Tibial artery (tissue), 4 donors: ENCODE results near the gene NSUN4.
"Not testable (repeated sequence)": the region's sequence is repeated elsewhere in the genome, so short reads cannot be mapped to it uniquely, and the experiment has no call there.

Experiments used
- DNase-seq, 2 donors: peaks; one replicate each; pipeline ENCODE4 v3.0.0-alpha.2; 2019
- H3K27ac ChIP-seq, 2 donors: fragments of 200-600 bp; sonication (generic) in 1 of 2; 1 replicate in 1 of 2; 2 replicates in 1 of 2; pipeline ENCODE4 v1.5.1; 2018 to 2019; ENCODE audit warnings: mild to moderate bottlenecking in 1 of 2
- H3K27me3 ChIP-seq, 2 donors: fragments of 200-600 bp; sonication (generic) in 1 of 2; one replicate each; pipeline versions ENCODE4 v1.5.1 to v1.6.0; 2016 to 2019
- H3K36me3 ChIP-seq, 3 donors: fragments of 200-600 bp; sonication (generic) in 2 of 3; one replicate each; pipeline ENCODE4 v1.5.1; 2016 to 2019; ENCODE audit warnings: mild to moderate bottlenecking in 2 of 3
- H3K4me1 ChIP-seq, 4 donors: fragments of 200-600 bp; sonication (generic) in 2 of 4; 1 replicate in 3 of 4; 2 replicates in 1 of 4; pipeline ENCODE4 v1.5.1; 2016 to 2019
- H3K4me3 ChIP-seq, 2 donors: fragments of 200-600 bp; sonication (generic) in 1 of 2; 1 replicate in 1 of 2; 2 replicates in 1 of 2; pipeline ENCODE4 v1.5.1; 2018 to 2019; ENCODE audit warnings: mild to moderate bottlenecking in 2 of 2
- H3K9me3 ChIP-seq, 3 donors: fragments of 200-600 bp; sonication (generic) in 1 of 3; one replicate each; pipeline ENCODE4 v1.5.1; 2016 to 2019
- intact Hi-C: fragments of 100-400 bp; cut with DNase I; formaldehyde crosslinking; loops from one replicate; pipeline ENCODE4 v1.15.0; 2023; ENCODE audit warnings: low total_unique reads
- TF ChIP-seq, protein P1 (sequence below), 2 experiments: fragments of 200-600 bp in 1 of 2; fragments of 450-650 bp in 1 of 2; IDR thresholded peaks; one replicate each; pipeline ENCODE4 v1.5.1; 2017 to 2019; ENCODE audit warnings: antibody characterized with exemption in 2 of 2, mild to moderate bottlenecking in 1 of 2, moderate library complexity in 1 of 2

The NSUN4 gene

DNA sequence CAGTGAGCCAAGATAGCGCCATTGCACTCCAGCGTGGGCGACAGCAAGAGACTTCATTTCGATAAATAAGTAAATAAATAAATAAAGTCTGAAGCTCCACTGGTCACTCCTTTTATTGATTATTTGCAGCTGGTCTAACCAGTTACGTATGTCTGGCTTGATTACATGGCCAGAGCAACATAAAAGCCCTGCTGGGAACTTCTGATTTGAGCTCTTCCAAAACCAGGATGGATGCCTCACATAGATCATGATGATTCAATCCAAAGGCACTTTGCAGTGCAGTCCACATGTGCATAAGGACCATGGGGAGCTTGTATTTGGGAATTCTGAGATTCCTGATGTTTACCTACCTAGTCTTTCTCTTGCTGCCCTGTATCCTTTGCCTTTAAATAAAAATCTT is 24.0 kb downstream of the NSUN4 start:
- intact Hi-C loops, result no loop called here
- H3K27ac ChIP-seq, result no peak overlapping the region
- H3K36me3 ChIP-seq, result peaks cover 63 to 91% (median 82%) of the 10 kb centered on the region in 3 donors
- no peaks in the 10 kb centered on the region for H3K4me1 ChIP-seq
- H3K4me3 ChIP-seq, result no peak overlapping the region
- TF ChIP-seq, protein P1, sequence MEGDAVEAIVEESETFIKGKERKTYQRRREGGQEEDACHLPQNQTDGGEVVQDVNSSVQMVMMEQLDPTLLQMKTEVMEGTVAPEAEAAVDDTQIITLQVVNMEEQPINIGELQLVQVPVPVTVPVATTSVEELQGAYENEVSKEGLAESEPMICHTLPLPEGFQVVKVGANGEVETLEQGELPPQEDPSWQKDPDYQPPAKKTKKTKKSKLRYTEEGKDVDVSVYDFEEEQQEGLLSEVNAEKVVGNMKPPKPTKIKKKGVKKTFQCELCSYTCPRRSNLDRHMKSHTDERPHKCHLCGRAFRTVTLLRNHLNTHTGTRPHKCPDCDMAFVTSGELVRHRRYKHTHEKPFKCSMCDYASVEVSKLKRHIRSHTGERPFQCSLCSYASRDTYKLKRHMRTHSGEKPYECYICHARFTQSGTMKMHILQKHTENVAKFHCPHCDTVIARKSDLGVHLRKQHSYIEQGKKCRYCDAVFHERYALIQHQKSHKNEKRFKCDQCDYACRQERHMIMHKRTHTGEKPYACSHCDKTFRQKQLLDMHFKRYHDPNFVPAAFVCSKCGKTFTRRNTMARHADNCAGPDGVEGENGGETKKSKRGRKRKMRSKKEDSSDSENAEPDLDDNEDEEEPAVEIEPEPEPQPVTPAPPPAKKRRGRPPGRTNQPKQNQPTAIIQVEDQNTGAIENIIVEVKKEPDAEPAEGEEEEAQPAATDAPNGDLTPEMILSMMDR (IDR thresholded peaks at IDR 0.05), result no peak
- no peaks in the 10 kb centered on the region for H3K27me3 ChIP-seq
- no peak for DNase-seq
- no peaks in the 10 kb centered on the region for H3K9me3 ChIP-seq

DNA sequence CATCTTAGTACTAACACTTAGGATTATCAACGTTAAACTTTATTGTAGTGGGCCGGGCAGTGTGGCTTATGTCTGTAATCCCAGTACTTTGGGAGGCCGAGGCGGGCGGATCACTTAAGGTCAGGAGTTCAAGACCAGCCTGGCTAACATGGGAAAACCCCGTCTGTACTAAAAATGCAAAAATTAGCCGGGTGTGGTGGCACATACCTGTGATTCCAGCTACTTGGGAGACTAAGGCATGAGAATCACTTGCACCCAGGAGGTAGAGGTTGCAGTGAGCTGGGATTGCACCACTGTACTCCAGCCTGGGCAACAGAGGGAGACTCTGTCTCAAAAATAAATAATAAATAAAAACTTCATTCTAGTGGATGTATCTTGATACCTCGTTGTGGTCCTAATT is 25.2 kb downstream of the NSUN4 start:
- H3K27me3 ChIP-seq, H3K27ac ChIP-seq, H3K9me3 ChIP-seq, intact Hi-C loops, DNase-seq, H3K4me3 ChIP-seq, H3K4me1 ChIP-seq: not testable (repeated sequence)
- H3K36me3 ChIP-seq, result peaks cover 55 to 84% (median 74%) of the 10 kb centered on the region in 3 donors

DNA sequence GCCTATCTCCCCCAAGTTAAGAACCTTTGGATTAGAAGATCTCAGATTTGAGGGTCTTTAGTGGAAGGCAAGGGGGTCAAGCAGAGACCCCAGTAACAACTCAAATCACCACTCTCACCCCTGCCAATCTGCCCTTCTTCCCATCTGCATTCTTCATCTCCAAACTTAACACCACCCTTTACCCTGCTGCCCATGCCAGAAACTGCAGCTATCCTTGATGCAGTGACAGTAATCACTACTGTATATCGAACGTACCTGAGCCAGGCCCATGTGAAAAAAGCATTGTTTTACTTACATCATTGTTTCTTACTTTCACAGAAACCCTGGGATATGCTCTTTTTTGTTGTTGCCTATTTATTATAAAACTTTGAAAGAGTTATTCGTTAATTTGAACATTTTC is 26.5 kb downstream of the NSUN4 start:
- TF ChIP-seq, protein P1 (IDR thresholded peaks at IDR 0.05), result no peak
- Histone ChIP-seq H3K27ac (no peak overlapping the region), H3K4me1 (no peaks in the 10 kb centered on the region), H3K4me3 (no peak overlapping the region), H3K27me3 (no peaks in the 10 kb centered on the region), H3K9me3 (no peaks in the 10 kb centered on the region), H3K36me3 (peaks cover 42 to 72% (median 61%) of the 10 kb centered on the region in 3 donors)
- no peak for DNase-seq
- intact Hi-C loops, result no loop called here

DNA sequence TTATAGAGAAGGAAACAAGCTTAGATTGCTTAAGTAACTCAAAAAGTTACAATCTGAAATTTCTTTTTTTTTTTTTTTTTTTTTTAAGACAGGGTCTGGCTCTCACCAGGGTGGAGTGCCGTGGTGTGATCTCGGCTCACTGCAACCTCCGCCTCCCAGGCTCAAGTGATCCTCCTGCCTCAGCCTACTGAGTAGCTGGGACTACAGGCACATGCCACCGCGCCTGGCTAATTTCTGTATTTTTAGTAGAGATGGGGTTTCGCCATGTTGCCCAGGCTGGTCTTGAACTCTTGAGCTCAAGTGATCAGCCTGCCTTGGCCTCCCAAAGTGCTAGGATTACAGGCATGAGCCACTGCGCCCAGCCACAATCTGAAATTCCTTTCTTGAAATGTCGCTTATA is 27.1 kb downstream of the NSUN4 start:
- H3K4me1 ChIP-seq, H3K4me3 ChIP-seq, H3K27me3 ChIP-seq, intact Hi-C loops, H3K9me3 ChIP-seq, H3K27ac ChIP-seq, DNase-seq: not testable (repeated sequence)
- peaks cover 36 to 69% (median 57%) of the 10 kb centered on the region in 3 donors for H3K36me3 ChIP-seq

DNA sequence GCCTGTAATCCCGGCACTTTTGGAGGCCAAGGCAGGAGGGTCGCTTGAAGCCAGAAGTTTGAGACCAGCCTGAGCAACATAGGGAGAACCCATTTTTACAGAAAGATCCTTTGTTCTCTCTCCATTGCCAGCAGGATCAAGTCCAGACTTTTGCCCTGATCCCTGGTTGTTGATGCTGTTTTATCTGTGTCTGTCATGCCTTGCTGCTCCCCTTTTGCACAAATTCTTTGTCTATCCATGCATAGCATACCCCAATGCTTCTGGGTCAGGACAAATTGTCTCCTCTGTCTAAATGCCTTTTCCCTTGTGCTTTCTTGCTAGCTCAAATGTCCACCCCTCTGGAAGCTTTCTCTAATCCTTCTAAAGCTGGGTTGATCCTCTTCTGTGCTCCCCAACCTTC is 28.2 kb downstream of the NSUN4 start:
- Histone ChIP-seq H3K9me3 (no peaks in the 10 kb centered on the region), H3K36me3 (peaks cover 27 to 68% (median 48%) of the 10 kb centered on the region in 3 donors), H3K27me3 (no peaks in the 10 kb centered on the region), H3K27ac (no peak overlapping the region), H3K4me1 (no peaks in the 10 kb centered on the region), H3K4me3 (no peak overlapping the region)
- intact Hi-C loops, result no loop called here
- DNase-seq, result no peak
- TF ChIP-seq, protein P1 (IDR thresholded peaks at IDR 0.05), result no peak

DNA sequence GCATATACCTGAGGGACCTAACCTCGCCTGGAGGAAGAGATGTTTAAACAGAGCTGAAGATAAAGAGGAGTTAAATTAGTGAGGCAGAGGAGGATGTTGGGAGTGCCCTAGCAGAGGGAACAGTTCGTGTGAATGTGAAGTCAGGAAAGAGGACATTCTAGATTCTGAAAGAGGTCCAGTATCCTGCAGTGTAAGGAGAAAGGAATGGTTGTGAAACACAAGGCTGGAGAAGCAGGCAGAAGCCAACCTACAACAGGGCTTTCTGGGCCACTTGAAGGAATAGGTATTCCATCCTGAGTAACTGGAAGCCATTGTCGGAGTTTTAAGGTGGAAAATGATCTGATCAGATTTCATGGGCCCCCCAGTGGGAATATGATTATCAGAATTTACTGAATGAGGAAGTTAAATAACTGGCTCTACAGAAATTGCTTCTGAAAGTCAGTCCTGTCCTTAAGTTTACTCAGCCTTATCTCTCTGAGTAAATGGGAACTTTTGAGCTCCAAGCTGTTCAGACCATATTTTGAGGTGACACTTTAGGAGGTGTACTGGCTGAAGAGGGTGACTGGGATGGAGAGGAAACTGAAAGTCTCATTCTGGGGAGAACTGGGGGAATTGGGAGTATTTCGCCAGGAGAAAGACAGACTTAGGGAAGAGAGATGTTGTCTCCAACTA is 29.1 kb downstream of the NSUN4 start:
- DNase-seq, result no peak
- intact Hi-C loops, result no loop called here
- Histone ChIP-seq H3K27me3 (no peaks in the 10 kb centered on the region), H3K4me3 (no peak overlapping the region), H3K27ac (no peak overlapping the region), H3K36me3 (peaks cover 21 to 59% (median 39%) of the 10 kb centered on the region in 3 donors), H3K4me1 (no peaks in the 10 kb centered on the region), H3K9me3 (no peaks in the 10 kb centered on the region)
- TF ChIP-seq, protein P1 (IDR thresholded peaks at IDR 0.05), result no peak

DNA sequence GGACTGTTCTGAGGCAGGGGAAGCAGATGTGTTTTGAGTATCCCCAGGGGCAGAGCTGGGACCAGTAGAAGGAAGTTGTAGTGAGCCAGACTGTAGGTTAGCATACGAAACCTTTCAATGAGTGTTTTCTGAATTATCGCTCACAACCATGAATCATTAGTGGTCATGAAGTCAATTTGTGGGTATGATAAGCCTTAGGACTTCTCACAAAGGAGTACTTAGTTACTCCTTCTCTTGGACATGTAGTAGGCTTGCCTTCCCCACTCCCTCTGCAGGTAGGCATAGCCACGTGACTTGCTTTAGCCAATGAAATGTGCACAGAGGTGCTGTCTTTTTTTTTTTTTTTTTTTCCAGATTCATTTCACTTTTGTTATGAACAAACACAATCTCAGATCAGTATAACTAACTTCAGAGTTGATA is 29.6 kb downstream of the NSUN4 start:
- H3K36me3 ChIP-seq, result peaks cover 16 to 54% (median 36%) of the 10 kb centered on the region in 3 donors
- H3K27ac ChIP-seq, result no peak overlapping the region
- no peaks in the 10 kb centered on the region for H3K9me3 ChIP-seq
- TF ChIP-seq, protein P1 (IDR thresholded peaks at IDR 0.05), result no peak
- no peaks in the 10 kb centered on the region for H3K27me3 ChIP-seq
- intact Hi-C loops, result no loop called here
- H3K4me3 ChIP-seq, result no peak overlapping the region
- no peaks in the 10 kb centered on the region for H3K4me1 ChIP-seq
- DNase-seq, result no peak
